ENCODE results near the gene HES2.

DNA sequence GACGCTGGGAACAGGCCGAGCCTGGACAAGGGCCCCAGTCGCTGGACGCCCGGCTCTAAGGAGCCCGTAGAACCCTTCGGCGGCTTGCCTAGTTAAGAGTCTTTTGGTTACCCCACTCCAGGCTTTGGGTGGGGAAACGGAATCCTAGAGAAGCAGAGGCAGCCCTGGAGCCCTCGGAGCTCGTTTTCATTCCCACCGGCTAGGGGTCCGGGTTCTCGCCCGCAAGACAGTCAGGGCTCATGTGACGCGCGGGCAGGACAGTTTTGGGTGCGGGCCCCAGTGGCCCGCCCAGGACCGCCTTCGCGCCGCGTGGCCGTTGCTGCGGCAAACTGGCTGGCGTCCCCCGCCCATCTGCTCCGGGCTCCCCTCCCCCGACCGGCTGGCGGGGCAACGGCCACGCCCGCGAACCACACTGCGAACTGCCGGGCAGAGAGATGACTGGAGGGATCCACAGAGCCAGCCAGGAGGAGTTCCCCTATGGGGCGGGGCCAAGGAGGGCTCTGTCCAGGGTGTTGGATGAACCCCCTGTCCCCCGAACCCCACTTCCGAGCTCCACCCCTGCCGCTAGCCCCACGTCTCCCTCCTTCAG, 829 bp upstream of the HES2 start:
- no peak for TF ChIP-seq POLR2A (IDR thresholded peaks at IDR 0.05; ENCODE audit: low read length)
- TF ChIP-seq GATA1 (IDR thresholded peaks at IDR 0.05; ENCODE audit: low read depth, low read length): no peak
